H1 (cell line): ENCODE results near the gene KRTAP12-3. TPM values are rescaled to one million over a fixed set of nuclear protein-coding genes. Genes with fewer than 3 reads are reported as not detected.

Experiments
- CTCF ChIA-PET: fragments of 300-600 bp; sonication (Branson Sonifier 250); formaldehyde crosslinking; loops from one replicate; lab custom pipeline; 2021; ENCODE audit not compliant: partially characterized antibody; lab: Charles Lee
- POLR2A ChIA-PET: fragments of 300-600 bp; sonication (Branson Sonifier 250); formaldehyde crosslinking; loops from one replicate; lab custom pipeline; 2021; ENCODE audit warnings: inconsistent platforms; ENCODE audit not compliant: partially characterized antibody; lab: Charles Lee
- DNase-seq, 2 experiments: peaks; one replicate each; pipeline versions ENCODE4 v3.0.0 to v3.0.0-alpha.2; 2010 to 2022; ENCODE audit warnings: low spot score in 2 of 2, low read depth in 1 of 2, mixed read lengths in 1 of 2
- FAIRE-seq: peaks from 2 replicates; lab custom pipeline; 2011; peaks lifted over from hg19 to GRCh38; lab: Jason Lieb, UNC
- H2AFZ ChIP-seq: 2 replicates; pipeline ENCODE4 v1.8.1; 2012; ENCODE audit warnings: low read length, inconsistent platforms
- H2AK5ac ChIP-seq: 2 replicates; pipeline ENCODE4 v1.6.1; 2013; ENCODE audit warnings: low read depth, low read length
- H2BK120ac ChIP-seq: replicated peaks from 2 replicates; pipeline ENCODE3; 2013; ENCODE audit warnings: low read depth, low read length, inconsistent platforms
- H2BK12ac ChIP-seq: 2 replicates; pipeline ENCODE4 v1.6.1; 2013; ENCODE audit warnings: low read depth, low read length
- H2BK15ac ChIP-seq: 2 replicates; pipeline ENCODE4 v1.6.1; 2013; ENCODE audit warnings: low read length
- H2BK20ac ChIP-seq: 2 replicates; pipeline ENCODE4 v1.6.1; 2013; ENCODE audit warnings: low read length
- H2BK5ac ChIP-seq: 2 replicates; pipeline ENCODE4 v1.6.1; 2013; ENCODE audit warnings: low read depth, low read length
- H3K14ac ChIP-seq: 2 replicates; pipeline ENCODE4 v1.6.1; 2013; ENCODE audit warnings: inconsistent platforms; ENCODE audit not compliant: insufficient read length
- H3K18ac ChIP-seq: 2 replicates; pipeline ENCODE4 v1.6.1; 2013; ENCODE audit warnings: low read length; ENCODE audit errors: extremely low read depth
- H3K23ac ChIP-seq: 2 replicates; pipeline ENCODE4 v1.6.1; 2013; ENCODE audit warnings: inconsistent platforms; ENCODE audit not compliant: insufficient read length
- H3K23me2 ChIP-seq: 2 replicates; pipeline ENCODE4 v1.6.1; 2013; ENCODE audit warnings: low read depth, low read length
- H3K27ac ChIP-seq: 2 replicates; pipeline ENCODE4 v1.6.1; 2011; ENCODE audit warnings: low read depth, low read length, inconsistent platforms
- H3K27me3 ChIP-seq, 4 experiments: replicated peaks in 1 of 4; 1 replicate in 1 of 4; 2 replicates in 3 of 4; pipeline versions ENCODE4 v1.6.1 to v1.8.1; 2011 to 2013; ENCODE audit warnings: low read length in 3 of 4, mild to moderate bottlenecking in 3 of 4, inconsistent platforms in 2 of 4, mixed read lengths in 2 of 4, moderate library complexity in 1 of 4; ENCODE audit not compliant: control insufficient read depth in 3 of 4, insufficient read depth in 3 of 4; ENCODE audit errors: extremely low read depth in 1 of 4
- H3K36me3 ChIP-seq, 4 experiments: 2 replicates each; pipeline versions ENCODE4 v1.6.1 to v1.8.1; 2011 to 2013; ENCODE audit warnings: mild to moderate bottlenecking in 4 of 4, low read length in 3 of 4, moderate library complexity in 2 of 4, control low read depth in 1 of 4, inconsistent platforms in 1 of 4; ENCODE audit not compliant: insufficient read depth in 4 of 4, control insufficient read depth in 2 of 4
- H3K4ac ChIP-seq: replicated peaks from 2 replicates; pipeline ENCODE3; 2013; ENCODE audit warnings: low read length, low read depth, mixed read lengths, inconsistent platforms; ENCODE audit not compliant: insufficient read length
- H3K4me1 ChIP-seq, 4 experiments: replicated peaks in 1 of 4; 1 replicate in 1 of 4; 2 replicates in 3 of 4; pipeline versions ENCODE4 v1.6.1 to v1.8.1; 2011 to 2013; ENCODE audit warnings: low read length in 3 of 4, inconsistent platforms in 2 of 4, mixed read lengths in 1 of 4; ENCODE audit not compliant: insufficient read depth in 4 of 4, control insufficient read depth in 3 of 4
- H3K4me2 ChIP-seq, 2 experiments: 2 replicates each; pipeline versions ENCODE4 v1.6.1 to v1.8.1; 2011 to 2013; ENCODE audit warnings: low read depth in 2 of 2, low read length in 2 of 2, control low read depth in 1 of 2, inconsistent platforms in 1 of 2, mild to moderate bottlenecking in 1 of 2; ENCODE audit not compliant: insufficient read depth in 1 of 2
- H3K4me3 ChIP-seq, 4 experiments: fragments of 200-600, 300-600 bp in 1 of 4; sonication (generic), shearing (Covaris generic), sonication (Bioruptor Twin) in 1 of 4; 2 replicates each; pipeline versions ENCODE4 v1.5.1 to v1.8.1; 2011 to 2016; ENCODE audit warnings: low read length in 4 of 4, low read depth in 3 of 4, control low read depth in 2 of 4, inconsistent platforms in 2 of 4, mild to moderate bottlenecking in 2 of 4, mixed read lengths in 1 of 4, moderate library complexity in 1 of 4; ENCODE audit not compliant: insufficient read depth in 2 of 4; ENCODE audit errors: extremely low read depth in 1 of 4
- H3K56ac ChIP-seq: replicated peaks from 2 replicates; pipeline ENCODE3; 2013; ENCODE audit warnings: low read depth, mild to moderate bottlenecking, mixed read lengths, low read length, inconsistent platforms; ENCODE audit not compliant: insufficient read length
- H3K79me1 ChIP-seq: 2 replicates; pipeline ENCODE4 v1.6.1; 2013; ENCODE audit warnings: low read depth, low read length, control low read depth
- H3K79me2 ChIP-seq, 2 experiments: 2 replicates each; pipeline versions ENCODE4 v1.6.1 to v1.8.1; 2012 to 2013; ENCODE audit warnings: low read length in 2 of 2, mild to moderate bottlenecking in 2 of 2, inconsistent platforms in 1 of 2; ENCODE audit not compliant: insufficient read depth in 2 of 2, control insufficient read depth in 1 of 2
- H3K9ac ChIP-seq, 4 experiments: replicated peaks in 1 of 4; 1 replicate in 1 of 4; 2 replicates in 3 of 4; pipeline versions ENCODE4 v1.6.1 to v1.8.1; 2011 to 2013; ENCODE audit warnings: low read depth in 3 of 4, low read length in 3 of 4, control low read depth in 2 of 4, mild to moderate bottlenecking in 2 of 4, moderate library complexity in 2 of 4, inconsistent platforms in 1 of 4; ENCODE audit errors: extremely low read depth in 1 of 4
- H3K9me3 ChIP-seq, 2 experiments: 2 replicates each; pipeline versions ENCODE4 v1.6.1 to v1.8.1; 2012 to 2013; ENCODE audit warnings: mild to moderate bottlenecking in 2 of 2, moderate library complexity in 2 of 2, control low read depth in 1 of 2, inconsistent platforms in 1 of 2, low read depth in 1 of 2, low read length in 1 of 2, mixed read lengths in 1 of 2; ENCODE audit not compliant: insufficient read depth in 2 of 2
- H4K20me1 ChIP-seq, 2 experiments: replicated peaks in 1 of 2; 2 replicates each; pipeline versions ENCODE3 to v1.8.1; 2011 to 2013; ENCODE audit warnings: inconsistent platforms in 2 of 2, low read length in 2 of 2, mild to moderate bottlenecking in 1 of 2; ENCODE audit not compliant: insufficient read depth in 2 of 2, control insufficient read depth in 1 of 2
- H4K5ac ChIP-seq: 2 replicates; pipeline ENCODE4 v1.6.1; 2013; ENCODE audit warnings: low read length, low read depth, mixed read lengths, inconsistent platforms; ENCODE audit not compliant: insufficient read length
- H4K8ac ChIP-seq: 2 replicates; pipeline ENCODE4 v1.8.0; 2013; ENCODE audit warnings: mild to moderate bottlenecking, moderate library complexity, low read length, inconsistent platforms; ENCODE audit not compliant: insufficient read depth; ENCODE audit errors: extremely low read depth
- H4K91ac ChIP-seq: replicated peaks from 2 replicates; pipeline ENCODE3; 2013; ENCODE audit warnings: low read length, mixed read lengths, inconsistent platforms; ENCODE audit not compliant: insufficient read length
- ASH2L ChIP-seq: fragments of 200-600, 300-600 bp; sonication (generic); IDR thresholded peaks from one replicate; pipeline ENCODE4 v1.7.1; 2017; ENCODE audit warnings: low read length
- CTBP2 ChIP-seq: IDR thresholded peaks from 2 replicates; pipeline ENCODE4 v1.7.0; 2011; ENCODE audit warnings: borderline replicate concordance, mild to moderate bottlenecking, moderate library complexity, mixed read lengths, low read length; ENCODE audit not compliant: insufficient read depth, insufficient read length
- EP300 ChIP-seq, 2 experiments: IDR thresholded peaks; 1 replicate in 1 of 2; 2 replicates in 1 of 2; pipeline ENCODE4 v1.6.1; 2011 to 2012; ENCODE audit warnings: low read depth in 2 of 2, low read length in 2 of 2, mild to moderate bottlenecking in 2 of 2, borderline replicate concordance in 1 of 2, inconsistent platforms in 1 of 2, moderate library complexity in 1 of 2
- EZH2 ChIP-seq: fragments of 200-600 bp; sonication (generic); IDR thresholded peaks from 2 replicates; pipeline ENCODE4 v1.7.1; 2012; ENCODE audit warnings: low read depth, mild to moderate bottlenecking, moderate library complexity, low read length, inconsistent platforms; ENCODE audit not compliant: severe bottlenecking
- KDM1A ChIP-seq: fragments of 200-600, 300-600 bp; sonication (generic); IDR thresholded peaks from 2 replicates; pipeline ENCODE4 v1.7.1; 2016; ENCODE audit warnings: mild to moderate bottlenecking, low read length, borderline replicate concordance
- KDM5A ChIP-seq: fragments of 200-600 bp; IDR thresholded peaks from 2 replicates; pipeline ENCODE4 v1.7.1; 2012; ENCODE audit warnings: mild to moderate bottlenecking, low read length, inconsistent platforms, mixed read lengths
- MAFK ChIP-seq: IDR thresholded peaks from 2 replicates; pipeline ENCODE4 v1.6.1; 2012; ENCODE audit warnings: low read depth, mild to moderate bottlenecking, improper control_type of control experiment, low read length
- NRF1 ChIP-seq: IDR thresholded peaks from 2 replicates; pipeline ENCODE4 v1.6.1; 2011; ENCODE audit warnings: mild to moderate bottlenecking, low read depth, low read length, improper control_type of control experiment
- POLR2AphosphoS5 ChIP-seq: IDR thresholded peaks from 2 replicates; pipeline ENCODE4 v1.6.1; 2011; ENCODE audit warnings: low read depth, low read length
- RFX5 ChIP-seq: IDR thresholded peaks from 2 replicates; pipeline ENCODE4 v1.6.1; 2011; ENCODE audit warnings: low read depth, low read length, improper control_type of control experiment, borderline replicate concordance
- SP2 ChIP-seq: IDR thresholded peaks from 2 replicates; pipeline ENCODE4 v1.6.1; 2012; ENCODE audit warnings: mild to moderate bottlenecking, low read length, inconsistent platforms
- SP4 ChIP-seq: IDR thresholded peaks from 2 replicates; pipeline ENCODE4 v1.6.1; 2012; ENCODE audit warnings: low read length, inconsistent platforms
- SUZ12 ChIP-seq: fragments of 200-600 bp; sonication (generic); IDR thresholded peaks from 2 replicates; pipeline ENCODE4 v1.6.1; 2012; ENCODE audit warnings: mild to moderate bottlenecking, inconsistent platforms, low read length, moderate library complexity, mixed read lengths
- WGBS, 2 experiments: shearing (Covaris generic) in 1 of 2; methylation state at CpG; one replicate each; pipeline versions ENCODE4 v1.1.6 to v1.1.7; 2013 to 2015; ENCODE audit warnings: low lambda C conversion rate in 2 of 2, mixed read lengths in 2 of 2, inconsistent platforms in 1 of 2, low coverage in 1 of 2, missing lambda C conversion rate in 1 of 2; ENCODE audit not compliant: insufficient replicate concordance in 2 of 2, insufficient coverage in 1 of 2, insufficient read length in 1 of 2; ENCODE audit errors: extremely low coverage in 1 of 2, missing lambda C conversion rate in 1 of 2; 5-methylcytosine and 5-hydroxymethylcytosine counted together
- polyA plus RNA-seq, 7 experiments: library from polyadenylated mRNA; depleted of rRNA in 3 of 7; stranded (reverse) in 5 of 7; unstranded in 2 of 7; fragments of >200 nt in 5 of 7; fragments of 200-250 nt in 2 of 7; gene quantifications; 1 replicate in 5 of 7; 2 replicates in 1 of 7; 4 replicates in 1 of 7; pipeline versions ENCODE4 v1.2.1 to v1.2.3, GENCODE V29; 2011 to 2013; ENCODE audit warnings: missing spikeins in 2 of 7, mixed read lengths in 2 of 7
- total RNA-seq: library from RNA; stranded (reverse); fragmentation: NEBNext Ultra II Directional; extraction: Animal tissue kit (Norgen Biotek cat#: 25700); gene quantifications from 2 replicates; pipeline ENCODE4 v1.2.1, GENCODE V29; 2021

The KRTAP12-3 gene
- total and polyA plus RNA-seq, 2 of the 8 experiments (the other 6 are each of a cell fraction or from before 2014, with no cell fraction given) = not detected

GRCh38 chr21:44619886-44620285 lies 37.8 kb upstream of the KRTAP12-3 start:
- no peaks in the 10 kb centered on the region for H3K27me3 ChIP-seq
- no peak overlapping the region for H3K9ac ChIP-seq
- no peaks in the 10 kb centered on the region for H3K23me2 ChIP-seq
- no peak overlapping the region for H3K18ac ChIP-seq
- no peak overlapping the region for H4K91ac ChIP-seq
- TF ChIP-seq NRF1 = no peak
- no peak for TF ChIP-seq KDM5A
- TF ChIP-seq EP300 (IDR thresholded peaks at IDR 0.05; ENCODE audit: borderline replicate concordance in 1 of 2, low read depth in 2 of 2, low read length in 2 of 2) = no peak
- no peak for TF ChIP-seq SUZ12
- no peak for TF ChIP-seq EZH2
- TF ChIP-seq CTBP2 = no peak
- no peak for TF ChIP-seq KDM1A
- TF ChIP-seq MAFK = no peak
- no peak for TF ChIP-seq ASH2L
- no peak for TF ChIP-seq POLR2AphosphoS5
- TF ChIP-seq RFX5 = no peak
- TF ChIP-seq SP4 = no peak
- no peak for TF ChIP-seq SP2
- POLR2A ChIA-PET = no interaction called here
- H4K8ac ChIP-seq = no peak overlapping the region
- no peaks in the 10 kb centered on the region for H4K20me1 ChIP-seq
- H3K27ac ChIP-seq = no peak overlapping the region
- no peaks in the 10 kb centered on the region for H3K36me3 ChIP-seq
- H3K56ac ChIP-seq = no peak overlapping the region
- no peaks in the 10 kb centered on the region; the same call in 1 of the 2 replicates for H3K79me1 ChIP-seq
- H3K79me2 ChIP-seq = no peaks in the 10 kb centered on the region
- FAIRE-seq (no peak), DNase-seq (no peak)
- H3K4me3 ChIP-seq = no peak overlapping the region
- H2BK15ac ChIP-seq = no peak overlapping the region
- no peak overlapping the region for H2AFZ ChIP-seq
- H2BK120ac ChIP-seq = no peak overlapping the region
- CTCF ChIA-PET = interaction anchor here (1.1 to 4.0 kb wide), 4 partner anchors 11 to 140 kb away, joined by 4 to 16 read pairs (median 9); partner anchors contain the start of gene KRTAP10-7
- no peak overlapping the region for H2AK5ac ChIP-seq
- peaks cover 18 to 19% of the 10 kb centered on the region in 2 experiments for H3K9me3 ChIP-seq
- no peak overlapping the region for H2BK5ac ChIP-seq
- H3K4me2 ChIP-seq = no peak overlapping the region
- no peak overlapping the region for H2BK12ac ChIP-seq
- H2BK20ac ChIP-seq = no peak overlapping the region
- 86% methylated on average over 6 of the region's 6 CpGs; no CpG with 5 or more reads in 1 of the 2 experiments for WGBS, 2 experiments
- H3K23ac ChIP-seq = no peak overlapping the region
- H4K5ac ChIP-seq = no peak overlapping the region
- peaks cover 0 to 4% (median 2%) of the 10 kb centered on the region in 4 experiments; a peak in 4 of 7 replicates for H3K4me1 ChIP-seq
- no peak overlapping the region for H3K4ac ChIP-seq
- H3K14ac ChIP-seq = no peak overlapping the region
